Activated naive CD4-positive, alpha-beta T cell treated with anti-CD3 and anti-CD28 coated beads, Interleukin-2, amount 50 U/mL, for 72 hours (primary cell): ENCODE data around the gene HDAC1. TPM values are rescaled to one million over a fixed set of nuclear protein-coding genes. Genes with fewer than 3 reads are reported as not detected.
"Not testable (repeated sequence)": the region's sequence is repeated elsewhere in the genome, so short reads cannot be mapped to it uniquely, and the experiment has no call there.

Source experiments
- ATAC-seq, 2 donors: fragments of 150-1000 bp; cut with Tn5 transposase; 2 replicates each; pipeline ENCODE4 v1.10.0; 2021; ENCODE audit warnings: mild to moderate bottlenecking in 2 of 2, moderate library complexity in 2 of 2
- DNase-seq, 2 donors: peaks; one replicate each; pipeline ENCODE4 v3.0.0; 2021 to 2022; ENCODE audit warnings: low spot score in 2 of 2
- H3K27ac Mint-ChIP-seq, 2 donors: one replicate each; pipeline ENCODE4 v1.8.0; 2022; ENCODE audit warnings: mild to moderate bottlenecking in 2 of 2, mixed read lengths in 2 of 2
- H3K36me3 Mint-ChIP-seq, 2 donors: one replicate each; pipeline ENCODE4 v1.8.0; 2022; ENCODE audit warnings: mixed read lengths in 2 of 2
- H3K9me3 Mint-ChIP-seq, 2 donors: one replicate each; pipeline ENCODE4 v1.8.0; 2022; ENCODE audit warnings: mixed read lengths in 2 of 2
- total RNA-seq, 2 donors: library from RNA; stranded (reverse); gene quantifications; one replicate each; pipeline ENCODE4 v1.2.3, GENCODE V29; 2022

HDAC1 gene
- total RNA-seq, 2 donors from 2014 or later: 185 to 200 TPM

- H3K9me3 Mint-ChIP-seq: peaks cover 0 to 4% of the 10 kb centered on the region in 2 donors
- ATAC-seq: peak; percentile 38 to 48
- H3K27ac Mint-ChIP-seq: peak overlapping the region; percentile 87 to 99
- peaks cover 0 to 19% of the 10 kb centered on the region in 2 donors for H3K36me3 Mint-ChIP-seq
- DNase-seq: no peak
Observed at GRCh38 chr1:32266921-32267591, 24.8 kb upstream of the HDAC1 start.

GRCh38 chr1:32269744-32270143 lies 22.1 kb upstream of the HDAC1 start:
- peaks cover 0 to 31% of the 10 kb centered on the region in 2 donors for H3K36me3 Mint-ChIP-seq
- no peak overlapping the region for H3K27ac Mint-ChIP-seq
- no peak for DNase-seq
- peaks cover 0 to 4% of the 10 kb centered on the region in 2 donors for H3K9me3 Mint-ChIP-seq
- ATAC-seq: no peak

GRCh38 chr1:32272557-32273390 lies 19.1 kb upstream of the HDAC1 start:
- Mint-ChIP-seq H3K9me3 (no peaks in the 10 kb centered on the region), H3K27ac (peak overlapping the region; percentile 88 to 96), H3K36me3 (peaks cover 6 to 32% of the 10 kb centered on the region in 2 donors)
- DNase-seq (no peak), ATAC-seq (peak; percentile 14 to 21)

- Mint-ChIP-seq H3K27ac (peak overlapping the region; percentile 88 to 96), H3K36me3 (peaks cover 9 to 39% of the 10 kb centered on the region in 2 donors)
- ATAC-seq: peak; percentile 96
Observed at GRCh38 chr1:32273391-32274208, 18.3 kb upstream of the HDAC1 start.

GRCh38 chr1:32274646-32275340 lies 17.1 kb upstream of the HDAC1 start:
- peak overlapping the region; percentile 82 to 88 for H3K27ac Mint-ChIP-seq
- peaks cover 9 to 50% of the 10 kb centered on the region in 2 donors for H3K36me3 Mint-ChIP-seq
- no peaks in the 10 kb centered on the region for H3K9me3 Mint-ChIP-seq
- ATAC-seq (no peak), DNase-seq (no peak)

More at GRCh38 chr1:32273391-32274208, 18.3 kb upstream of the HDAC1 start:
- no peaks in the 10 kb centered on the region for H3K9me3 Mint-ChIP-seq
- peak; percentile 67 to 86 for DNase-seq

GRCh38 chr1:32275424-32275823 lies 16.5 kb upstream of the HDAC1 start:
- H3K27ac Mint-ChIP-seq: peak overlapping the region in 1 of 2 donors; percentile 88
- DNase-seq (no peak), ATAC-seq (no peak)
- H3K36me3 Mint-ChIP-seq: peaks cover 9 to 50% of the 10 kb centered on the region in 2 donors
- H3K9me3 Mint-ChIP-seq: no peaks in the 10 kb centered on the region

- peak overlapping the region; percentile 59 to 73 for H3K27ac Mint-ChIP-seq
- peaks cover 9 to 50% of the 10 kb centered on the region in 2 donors for H3K36me3 Mint-ChIP-seq
- DNase-seq: no peak
- no peaks in the 10 kb centered on the region for H3K9me3 Mint-ChIP-seq
- ATAC-seq: no peak
Observed at GRCh38 chr1:32276032-32276782, 15.7 kb upstream of the HDAC1 start.

GRCh38 chr1:32284777-32285176 lies 7.1 kb upstream of the HDAC1 start:
- Mint-ChIP-seq H3K36me3 (peaks cover 14 to 15% of the 10 kb centered on the region in 2 donors), H3K27ac (peak overlapping the region in 1 of 2 donors; percentile 55)
- not testable (repeated sequence) for H3K9me3 Mint-ChIP-seq, DNase-seq, ATAC-seq

- H3K9me3 Mint-ChIP-seq: no peaks in the 10 kb centered on the region
- peak in 1 of 2 donors; percentile 12 for ATAC-seq
- H3K36me3 Mint-ChIP-seq: peaks cover 14 to 15% of the 10 kb centered on the region in 2 donors
- no peak for DNase-seq
- H3K27ac Mint-ChIP-seq: peak overlapping the region in 1 of 2 donors; percentile 53
Observed at GRCh38 chr1:32285658-32286057, 6.2 kb upstream of the HDAC1 start.

- peak overlapping the region in 1 of 2 donors; percentile 79 for H3K27ac Mint-ChIP-seq
- H3K36me3 Mint-ChIP-seq: peaks cover 14 to 15% of the 10 kb centered on the region in 2 donors
Observed at GRCh38 chr1:32286763-32287162, 5.1 kb upstream of the HDAC1 start.

GRCh38 chr1:32289256-32289655 lies 2.6 kb upstream of the HDAC1 start:
- Mint-ChIP-seq H3K36me3 (peaks cover 24 to 26% of the 10 kb centered on the region in 2 donors), H3K9me3 (no peaks in the 10 kb centered on the region), H3K27ac (no peak overlapping the region)

More at GRCh38 chr1:32286763-32287162, 5.1 kb upstream of the HDAC1 start:
- ATAC-seq (no peak), DNase-seq (no peak)
- H3K9me3 Mint-ChIP-seq: no peaks in the 10 kb centered on the region

GRCh38 chr1:32291145-32291707 lies 657 bp upstream of the HDAC1 start:
- Mint-ChIP-seq H3K36me3 (peaks cover 16 to 34% of the 10 kb centered on the region in 2 donors), H3K9me3 (no peaks in the 10 kb centered on the region), H3K27ac (peak overlapping the region; percentile 88 to 98)
- DNase-seq: no peak
- no peak for ATAC-seq

More at GRCh38 chr1:32289256-32289655, 2.6 kb upstream of the HDAC1 start:
- DNase-seq (no peak), ATAC-seq (no peak)

GRCh38 chr1:32298211-32298610 lies 6.3 kb downstream of the HDAC1 start:
- DNase-seq, H3K27ac Mint-ChIP-seq, ATAC-seq, H3K9me3 Mint-ChIP-seq: not testable (repeated sequence)
- peaks cover 0 to 43% of the 10 kb centered on the region in 2 donors for H3K36me3 Mint-ChIP-seq

- Mint-ChIP-seq H3K36me3 (peaks cover 8 to 54% of the 10 kb centered on the region in 2 donors), H3K27ac (peak overlapping the region in 1 of 2 donors; percentile 74), H3K9me3 (no peaks in the 10 kb centered on the region)
- ATAC-seq (no peak), DNase-seq (no peak)
Observed at GRCh38 chr1:32299327-32299726, 7.4 kb downstream of the HDAC1 start.

GRCh38 chr1:32303358-32303757 lies 11.5 kb downstream of the HDAC1 start:
- peaks cover 14 to 52% of the 10 kb centered on the region in 2 donors for H3K36me3 Mint-ChIP-seq
- peak overlapping the region in 1 of 2 donors; percentile 48 for H3K27ac Mint-ChIP-seq
- H3K9me3 Mint-ChIP-seq: no peaks in the 10 kb centered on the region
- no peak for DNase-seq
- no peak for ATAC-seq
